NCI-H2196 treated with DMSO at 0.1 percent for 48 hours (cell line): ENCODE results near the gene KIFAP3.
A peak's percentile ranks its signal among the peaks of the same experiment; 100 is the strongest.
"Not testable (repeated sequence)": the region's sequence is repeated elsewhere in the genome, so short reads cannot be mapped to it uniquely, and the experiment has no call there.

Source experiments
- DNase-seq: peaks from one replicate; lab custom pipeline; 2025; ENCODE audit not compliant: unreplicated experiment; lab: John Stamatoyannopoulos, UW

KIFAP3 gene

DNA sequence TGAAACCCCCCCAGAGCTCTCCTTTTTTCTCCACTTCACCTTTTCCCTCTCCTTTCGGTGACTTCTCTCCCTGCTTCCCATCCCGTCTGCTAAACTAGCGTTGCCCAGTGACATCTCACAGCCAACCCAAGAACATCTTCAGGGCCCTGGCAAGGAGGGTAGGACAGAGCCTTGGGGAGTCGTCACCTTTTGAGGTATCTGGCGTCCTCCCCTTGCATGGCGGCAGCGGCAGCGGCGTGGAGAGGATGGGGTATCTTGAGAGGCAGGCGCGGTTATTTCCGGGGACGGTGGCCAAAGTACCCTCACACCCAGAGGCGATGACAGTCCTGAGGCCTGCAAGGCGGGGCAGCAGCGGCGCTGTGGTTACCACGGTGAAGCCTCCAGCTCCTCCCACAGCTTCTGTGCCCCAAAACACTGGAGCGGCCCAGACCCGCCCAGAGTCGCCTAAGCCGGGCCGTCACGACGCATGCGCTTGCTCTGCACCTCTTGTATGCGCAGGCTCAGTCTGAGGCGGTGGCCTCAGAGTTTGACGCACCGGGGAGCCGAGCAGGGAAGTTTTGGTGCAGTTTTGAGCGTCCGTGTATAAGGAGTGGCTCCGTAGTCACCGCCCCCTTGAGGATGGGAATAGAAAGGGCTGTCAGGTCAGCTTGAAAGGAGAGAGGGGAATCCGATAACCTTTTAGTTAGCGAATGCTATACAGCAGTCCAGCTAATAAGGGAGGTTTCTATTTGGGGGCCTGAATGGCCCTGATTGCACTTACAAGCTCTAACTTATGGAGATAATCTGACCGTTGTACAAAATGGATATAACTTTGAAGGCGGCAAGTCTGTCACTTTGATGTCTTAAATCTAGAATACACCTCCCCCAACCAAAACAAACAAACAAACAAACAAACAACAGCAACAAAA, at the start of gene KIFAP3:
Gene KIFAP3, minus strand, starts transcription at position 446 of the 908 bp plus-strand sequence. Its CDS starts 228 bp downstream, at position 218.
- DNase-seq, result peak; percentile 97

- DNase-seq, result no peak
These were observed 47.9 kb upstream of the KIFAP3 start for GRCh38 chr1:170122366-170122765.

- DNase-seq, result no peak
These were observed 40.4 kb upstream of the KIFAP3 start for GRCh38 chr1:170114906-170115305.

DNA sequence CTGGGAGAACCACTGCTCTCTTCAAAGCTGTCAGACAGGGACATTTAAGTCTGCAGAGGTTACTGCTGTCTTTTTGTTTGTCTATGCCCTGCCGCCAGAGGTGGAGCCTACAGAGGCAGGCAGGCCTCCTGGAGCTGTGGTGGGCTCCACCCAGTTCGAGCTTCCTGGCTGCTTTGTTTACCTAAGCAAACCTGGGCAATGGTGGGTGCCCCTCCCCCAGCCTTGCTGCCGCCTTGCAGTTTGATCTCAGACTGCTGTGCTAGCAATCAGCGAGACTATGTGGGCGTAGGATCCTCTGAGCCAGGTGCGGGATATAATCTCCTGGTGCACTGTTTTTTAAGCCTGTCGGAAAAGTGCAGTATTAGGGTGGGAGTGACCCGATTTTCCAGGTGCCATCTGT, 38.6 kb upstream of the KIFAP3 start:
- not testable (repeated sequence) for DNase-seq

DNA sequence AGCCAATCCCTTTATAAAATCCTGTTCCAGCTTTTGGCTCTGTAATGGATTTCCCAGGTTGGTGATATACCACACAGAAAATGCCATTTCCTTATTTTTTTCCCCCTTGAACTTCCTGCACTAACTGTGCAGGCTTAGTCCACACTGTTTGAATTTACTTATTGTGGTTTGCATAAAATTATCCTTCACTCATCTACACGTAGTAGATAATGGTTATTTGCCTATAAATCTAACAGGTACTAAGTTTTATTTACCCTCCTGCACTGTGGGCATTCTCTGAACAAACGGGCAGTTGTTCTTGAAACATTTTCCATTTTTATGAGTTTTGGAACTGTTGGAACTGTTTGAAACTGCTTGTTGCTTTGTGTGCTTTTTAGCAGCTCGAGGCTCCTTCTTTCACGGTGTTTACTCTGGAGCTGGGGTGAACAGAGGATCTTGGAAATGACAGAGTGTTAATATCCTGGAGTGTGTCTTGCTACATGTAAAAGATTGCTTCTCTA, 23.0 kb upstream of the KIFAP3 start:
- no peak for DNase-seq

- DNase-seq, result no peak
These were observed 22.4 kb upstream of the KIFAP3 start for GRCh38 chr1:170096806-170097340.

DNA sequence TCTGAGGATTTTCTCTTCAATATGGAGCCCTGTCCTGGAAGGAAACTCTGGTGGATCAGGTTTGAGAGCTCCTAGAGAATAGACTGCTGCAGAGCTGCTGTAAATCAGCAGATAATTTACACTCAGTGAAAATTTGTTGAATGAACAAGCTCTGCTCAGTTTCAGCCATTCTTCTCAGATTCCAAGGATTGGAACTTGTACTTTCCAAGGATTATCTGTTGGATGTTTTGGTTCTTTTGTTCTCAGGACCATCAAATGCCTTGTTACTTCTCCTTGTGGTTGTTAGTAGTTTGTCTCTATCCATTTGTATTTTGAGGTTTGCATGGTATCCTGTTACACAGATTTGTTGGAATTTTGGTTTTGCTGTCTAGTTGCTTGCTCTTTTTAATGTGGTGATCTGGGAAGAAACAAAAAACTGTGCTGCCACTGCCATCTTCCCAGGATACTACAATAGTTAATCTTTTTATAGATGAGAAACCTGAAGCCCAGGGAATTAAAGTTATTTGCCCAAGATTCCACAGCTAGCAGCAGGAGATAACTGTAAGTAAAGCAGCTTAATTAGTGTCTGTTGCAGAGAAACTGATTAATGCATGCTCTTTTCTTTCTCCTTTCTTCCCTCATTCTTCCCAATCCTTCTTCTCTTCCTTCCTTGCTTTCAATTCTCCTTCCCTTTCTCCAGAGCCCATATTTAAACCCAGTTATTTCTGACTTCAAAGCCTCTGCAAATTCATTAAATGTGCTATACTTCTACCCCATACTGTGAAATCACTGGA, 21.7 kb upstream of the KIFAP3 start:
- no peak for DNase-seq

DNA sequence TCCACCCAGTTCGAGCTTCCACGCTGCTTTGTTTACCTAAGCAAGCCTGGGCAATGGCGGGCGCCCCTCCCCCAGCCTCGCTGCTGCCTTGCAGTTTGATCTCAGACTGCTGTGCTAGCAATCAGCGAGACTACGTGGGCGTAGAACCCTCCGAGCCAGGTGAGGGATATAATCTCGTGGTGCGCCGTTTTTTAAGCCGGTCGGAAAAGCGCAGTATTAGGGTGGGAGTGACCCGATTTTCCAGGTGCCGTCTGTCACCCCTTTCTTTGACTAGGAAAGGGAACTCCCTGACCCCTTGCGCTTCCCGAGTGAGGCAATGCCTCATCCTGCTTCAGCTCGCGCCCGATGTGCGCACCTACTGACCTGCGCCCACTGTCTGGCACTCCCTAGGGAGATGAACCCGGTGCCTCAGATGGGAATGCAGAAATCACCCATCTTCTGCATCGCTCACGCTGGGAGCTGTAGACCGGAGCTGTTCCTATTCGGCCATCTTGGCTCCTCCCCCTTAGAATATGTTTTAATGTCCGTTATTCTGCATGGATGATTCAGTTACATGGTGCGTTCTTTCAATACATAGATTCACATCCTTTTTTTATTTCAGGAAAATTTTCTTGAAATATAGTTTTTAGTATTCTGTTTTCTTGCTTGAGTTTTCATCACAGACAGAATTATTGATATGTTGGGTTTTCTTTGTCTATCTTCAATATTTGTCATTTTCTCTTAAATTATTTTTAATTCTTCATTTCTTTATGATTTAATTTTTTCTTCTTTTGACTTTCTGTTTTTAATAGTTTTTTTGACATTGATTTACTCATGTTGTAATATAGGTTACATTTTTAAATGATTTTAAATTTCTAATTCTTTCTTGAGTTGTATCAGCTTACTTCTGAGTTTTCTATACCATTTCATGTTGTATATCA, 20.5 kb upstream of the KIFAP3 start:
- DNase-seq, result not testable (repeated sequence)

DNA sequence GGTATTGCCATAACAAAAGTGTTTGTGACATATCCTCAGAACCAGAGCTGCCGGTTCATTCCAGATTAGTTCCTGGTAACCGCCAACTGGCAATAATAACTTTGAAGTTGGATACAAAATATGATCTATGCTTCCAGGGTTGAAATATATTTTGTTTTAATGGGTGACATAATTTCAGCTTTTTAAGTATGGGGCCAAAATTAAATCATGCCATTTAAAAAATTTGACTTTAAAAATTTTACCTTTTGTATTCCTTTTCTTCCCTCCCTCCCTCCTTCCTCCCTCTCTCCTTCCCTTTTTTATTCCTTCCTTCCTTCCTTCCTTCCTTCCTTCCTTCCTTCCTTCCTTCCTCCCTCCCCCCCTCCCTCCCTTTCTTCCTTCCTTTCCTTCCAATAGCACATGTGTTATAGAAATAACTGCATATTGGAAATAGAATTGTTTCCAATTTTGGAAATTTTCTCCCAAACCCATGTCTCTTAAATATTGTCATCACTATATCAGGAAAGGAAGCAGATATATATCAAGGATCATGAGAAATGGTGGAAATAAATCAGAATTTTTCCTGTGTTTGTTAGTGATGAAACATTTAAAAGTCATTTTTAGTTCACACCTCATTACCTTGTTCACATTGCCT, 12.0 kb upstream of the KIFAP3 start:
- no peak for DNase-seq

DNA sequence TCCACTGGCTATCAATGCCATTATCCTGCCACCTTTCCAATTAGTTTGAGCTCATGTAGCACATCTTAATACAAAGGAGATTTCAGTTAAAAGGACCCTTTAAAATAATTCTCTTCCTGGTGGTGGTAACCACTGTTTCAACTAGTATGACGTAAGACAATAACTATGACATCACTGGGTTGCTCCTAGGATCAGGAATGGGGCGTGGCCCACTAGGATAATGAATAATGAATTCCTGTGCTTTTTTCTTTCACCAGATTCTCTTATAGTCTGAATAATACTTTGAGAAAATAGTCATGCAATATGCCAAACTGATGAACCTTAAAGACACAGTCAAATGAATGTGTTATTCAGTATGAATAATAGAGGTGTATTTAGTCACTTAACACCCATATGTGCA, 10.6 kb upstream of the KIFAP3 start:
- no peak for DNase-seq

DNA sequence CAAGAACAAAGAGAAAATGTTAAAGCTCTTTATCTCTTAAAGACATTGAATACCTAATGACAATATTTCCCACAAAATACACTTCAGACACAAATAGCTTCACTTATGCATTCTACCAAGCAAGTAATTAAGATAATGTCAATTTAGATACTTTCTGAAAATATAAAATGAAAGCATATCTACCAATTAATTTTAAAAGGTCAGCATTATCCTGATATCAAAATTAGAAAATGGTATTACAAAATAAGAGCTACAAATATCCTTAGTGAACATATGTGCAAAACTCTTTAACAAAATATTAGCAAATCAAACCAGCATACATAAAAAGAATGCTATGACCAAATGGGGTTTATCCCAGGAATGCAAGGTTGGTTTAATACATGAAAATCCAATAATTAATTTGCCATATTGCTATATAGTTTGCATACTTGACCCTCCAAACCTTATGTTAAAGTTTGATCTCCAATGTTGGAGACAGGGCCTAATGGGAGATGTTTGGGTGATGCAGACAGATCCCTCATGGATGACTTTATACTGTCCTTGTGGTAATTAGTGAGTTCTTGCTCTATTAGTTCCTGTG, 4.2 kb upstream of the KIFAP3 start:
- no peak for DNase-seq

- no peak for DNase-seq
These were observed 3.4 kb upstream of the KIFAP3 start for GRCh38 chr1:170077926-170078325.

DNA sequence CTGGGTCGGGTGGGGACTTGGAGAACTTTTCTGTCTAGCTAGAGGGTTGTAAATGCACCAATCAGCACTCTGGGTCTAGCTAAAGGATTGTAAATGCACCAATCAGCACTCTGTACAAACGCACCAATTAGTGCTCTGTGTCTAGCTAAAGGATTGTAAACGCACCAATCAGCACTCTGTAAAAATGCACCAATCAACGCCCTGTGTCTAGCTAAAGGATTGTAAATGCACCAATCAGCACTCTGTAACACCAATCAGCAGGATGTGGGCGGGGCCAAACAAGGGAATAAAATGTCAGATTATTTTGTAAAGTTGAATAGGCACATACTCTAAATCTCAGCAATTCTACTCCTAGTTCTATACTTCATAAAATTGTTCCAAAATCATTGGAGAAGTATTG, 2.5 kb upstream of the KIFAP3 start:
- not testable (repeated sequence) for DNase-seq

DNA sequence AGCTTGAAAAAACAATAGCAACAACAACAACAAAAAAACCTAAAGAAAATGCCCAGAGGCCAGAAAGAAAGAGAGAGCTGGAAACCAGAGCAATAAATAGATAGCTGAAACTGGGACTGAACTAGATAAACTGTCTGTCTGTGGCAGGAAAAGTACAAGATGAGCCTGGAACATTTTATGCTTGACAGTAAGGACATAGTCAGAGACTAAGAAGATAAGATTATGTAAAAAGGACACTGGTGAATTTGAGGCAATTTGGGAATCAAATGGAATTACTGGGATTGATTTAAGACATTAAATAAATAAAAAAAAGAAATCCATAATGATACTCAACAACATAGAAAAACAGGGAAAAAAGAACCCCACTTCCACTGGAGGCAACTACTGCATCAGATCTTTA, 1.7 kb upstream of the KIFAP3 start:
- no peak for DNase-seq

DNA sequence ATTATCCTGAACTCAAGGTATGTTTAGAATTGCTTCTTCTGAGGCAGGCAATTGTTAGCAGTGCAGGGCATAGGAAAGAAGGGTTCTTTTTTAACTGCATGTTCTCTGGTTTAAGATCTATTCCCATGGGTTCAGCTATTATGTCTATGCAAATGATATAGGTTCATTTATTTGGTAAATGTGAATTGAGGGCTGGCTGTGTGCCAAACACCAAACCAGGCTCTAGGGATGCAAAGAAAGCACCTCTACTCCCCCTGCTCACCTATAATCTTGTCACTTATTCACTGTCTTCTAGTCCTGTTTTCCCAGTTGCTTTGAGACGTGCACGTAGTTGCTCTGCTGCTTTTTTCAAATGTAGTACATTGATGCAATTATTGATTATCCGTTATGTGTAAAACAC, 691 bp upstream of the KIFAP3 start:
- no peak for DNase-seq

DNA sequence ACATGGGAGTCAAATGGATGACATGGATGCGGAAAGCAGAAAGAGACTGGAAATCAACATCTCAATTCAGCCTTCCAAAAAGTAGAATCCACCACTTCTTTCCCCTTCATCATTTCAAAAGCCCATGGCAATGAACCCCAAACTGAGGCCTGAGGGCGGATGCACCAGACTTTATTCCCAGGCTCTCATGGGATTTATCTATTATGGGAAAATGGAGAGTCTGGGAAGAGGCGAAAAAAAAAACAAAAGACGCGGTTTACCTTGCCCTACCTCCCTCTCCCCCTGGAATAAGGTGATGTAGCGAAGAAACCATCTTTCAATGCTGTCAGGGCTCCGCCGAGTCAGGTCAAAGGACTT, 624 bp downstream of the KIFAP3 start:
- DNase-seq, result no peak

DNA sequence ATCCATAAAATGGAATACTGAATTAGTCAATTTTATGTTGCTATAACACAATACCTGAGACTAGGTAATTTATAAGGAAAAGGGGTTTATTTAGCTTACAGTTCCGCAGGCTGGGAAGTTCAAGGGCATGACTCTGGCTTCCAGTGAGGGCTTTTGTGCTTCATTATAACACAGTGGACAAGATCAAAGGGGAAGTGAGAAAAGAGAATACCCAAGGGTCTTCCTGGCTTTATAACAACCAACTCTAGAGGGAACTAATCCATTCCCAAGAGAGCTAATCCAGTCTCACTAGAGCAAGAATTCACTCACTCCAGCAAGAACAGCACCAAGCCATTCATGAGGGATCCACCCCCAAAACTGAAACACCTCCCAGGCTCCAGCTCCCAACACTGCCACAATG, 3.1 kb downstream of the KIFAP3 start:
- DNase-seq, result no peak

GRCh38 chr1:170068923-170069322, 5.6 kb downstream of the KIFAP3 start:
- no peak for DNase-seq

- DNase-seq, result no peak
These were observed 7.2 kb downstream of the KIFAP3 start for GRCh38 chr1:170067253-170067819.

DNA sequence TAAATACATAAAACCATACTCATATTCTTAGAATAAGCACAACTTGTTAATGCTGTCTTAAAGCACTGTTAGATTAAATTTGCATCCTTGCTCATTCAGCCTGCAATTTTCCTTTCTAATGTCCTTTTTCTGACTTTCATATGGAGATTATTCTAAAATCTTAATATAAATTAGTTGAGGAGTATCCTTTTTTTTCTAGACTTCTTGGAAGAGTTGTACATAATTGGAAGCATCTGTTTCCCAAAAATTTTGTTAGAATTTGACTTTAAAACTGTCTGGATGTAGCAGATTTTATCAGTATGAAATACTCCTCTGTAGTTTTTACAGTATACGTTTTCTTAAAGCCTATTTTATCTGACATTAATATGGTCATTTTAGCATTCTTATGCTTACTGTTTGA, 9.7 kb downstream of the KIFAP3 start:
- no peak for DNase-seq
